H9 (cell line): Measurements from ENCODE around the gene SGMS2. TPM values are rescaled to one million over a fixed set of nuclear protein-coding genes. Genes with fewer than 3 reads are reported as not detected.

Experiments used
- DNase-seq: peaks from one replicate; pipeline ENCODE4 v3.0.0-alpha.2; 2017
- H2AFZ ChIP-seq: one replicate; pipeline ENCODE4 v1.6.1; 2013; ENCODE audit warnings: mild to moderate bottlenecking, low read length, control low read depth, moderate library complexity
- H2AK5ac ChIP-seq: 2 replicates; pipeline ENCODE4 v1.6.1; 2013; ENCODE audit warnings: low read length, control low read depth, mixed read lengths; ENCODE audit not compliant: insufficient read length
- H2BK120ac ChIP-seq: one replicate; pipeline ENCODE4 v1.6.1; 2013; ENCODE audit warnings: low read depth, mild to moderate bottlenecking, low read length, control low read depth, inconsistent platforms; ENCODE audit not compliant: poor library complexity, severe bottlenecking
- H2BK12ac ChIP-seq: 2 replicates; pipeline ENCODE4 v1.6.1; 2013; ENCODE audit warnings: low read length, control low read depth, mixed read lengths, low read depth; ENCODE audit not compliant: insufficient read length
- H2BK15ac ChIP-seq: 2 replicates; pipeline ENCODE4 v1.6.1; 2013; ENCODE audit warnings: low read depth, low read length, control low read depth
- H2BK20ac ChIP-seq: one replicate; pipeline ENCODE4 v1.6.1; 2013; ENCODE audit warnings: low read depth, mild to moderate bottlenecking, low read length, control low read depth, inconsistent platforms; ENCODE audit not compliant: poor library complexity, severe bottlenecking
- H2BK5ac ChIP-seq: 2 replicates; pipeline ENCODE4 v1.6.1; 2013; ENCODE audit warnings: low read length, control low read depth, mixed read lengths; ENCODE audit not compliant: insufficient read length
- H3K14ac ChIP-seq: 2 replicates; pipeline ENCODE4 v1.6.1; 2013; ENCODE audit warnings: low read length, control low read depth; ENCODE audit not compliant: insufficient read depth
- H3K18ac ChIP-seq: 2 replicates; pipeline ENCODE4 v1.6.1; 2013; ENCODE audit warnings: low read depth, mild to moderate bottlenecking, mixed read lengths, low read length, control low read depth; ENCODE audit not compliant: insufficient read length
- H3K23ac ChIP-seq: 2 replicates; pipeline ENCODE4 v1.6.1; 2013; ENCODE audit warnings: low read length, control low read depth, mixed read lengths, low read depth; ENCODE audit not compliant: insufficient read length
- H3K23me2 ChIP-seq: 2 replicates; pipeline ENCODE4 v1.6.1; 2013; ENCODE audit warnings: low read depth, mild to moderate bottlenecking, mixed read lengths, low read length, control low read depth; ENCODE audit not compliant: insufficient read length, poor library complexity, severe bottlenecking
- H3K27ac ChIP-seq: 2 replicates; pipeline ENCODE4 v1.5.1; 2013; ENCODE audit warnings: low read length, control low read depth, mixed read lengths, low read depth; ENCODE audit not compliant: insufficient read length
- H3K27me3 ChIP-seq: 2 replicates; pipeline ENCODE4 v1.6.1; 2013; ENCODE audit warnings: low read length, control low read depth, inconsistent platforms; ENCODE audit not compliant: insufficient read depth
- H3K4ac ChIP-seq: 2 replicates; pipeline ENCODE4 v1.6.1; 2013; ENCODE audit warnings: low read depth, mild to moderate bottlenecking, control low read depth, inconsistent platforms, low read length, moderate library complexity
- H3K4me1 ChIP-seq: 2 replicates; pipeline ENCODE4 v1.6.1; 2013; ENCODE audit warnings: low read length, control low read depth, inconsistent platforms; ENCODE audit not compliant: insufficient read depth
- H3K4me2 ChIP-seq: 2 replicates; pipeline ENCODE4 v1.6.1; 2013; ENCODE audit warnings: low read length, control low read depth, mixed read lengths; ENCODE audit not compliant: insufficient read length, insufficient read depth
- H3K56ac ChIP-seq: 2 replicates; pipeline ENCODE4 v1.6.1; 2013; ENCODE audit warnings: low read depth, mild to moderate bottlenecking, mixed read lengths, low read length, control low read depth; ENCODE audit not compliant: insufficient read length
- H3K79me1 ChIP-seq: 2 replicates; pipeline ENCODE4 v1.6.1; 2013; ENCODE audit warnings: low read depth, mild to moderate bottlenecking, moderate library complexity, low read length, control low read depth, inconsistent platforms; ENCODE audit not compliant: insufficient read depth, poor library complexity, severe bottlenecking
- H3K79me2 ChIP-seq: 2 replicates; pipeline ENCODE4 v1.6.1; 2013; ENCODE audit warnings: low read length, control low read depth, inconsistent platforms; ENCODE audit not compliant: insufficient read depth
- H3K9ac ChIP-seq: 2 replicates; pipeline ENCODE4 v1.6.1; 2013; ENCODE audit warnings: low read length, control low read depth, mixed read lengths; ENCODE audit not compliant: insufficient read length; ENCODE audit errors: extremely low read depth
- H3K9me3 ChIP-seq: one replicate; pipeline ENCODE4 v1.6.1; 2013; ENCODE audit warnings: low read depth, low read length, inconsistent platforms; ENCODE audit not compliant: control insufficient read depth
- H3T11ph ChIP-seq: one replicate; pipeline ENCODE4 v1.6.1; 2013; ENCODE audit warnings: mild to moderate bottlenecking, low read length, control low read depth, inconsistent platforms
- H4K20me1 ChIP-seq: one replicate; pipeline ENCODE4 v1.6.1; 2013; ENCODE audit not compliant: control insufficient read depth, insufficient read length, insufficient read depth
- H4K5ac ChIP-seq: 2 replicates; pipeline ENCODE4 v1.6.1; 2013; ENCODE audit warnings: low read depth, mild to moderate bottlenecking, mixed read lengths, low read length, control low read depth; ENCODE audit not compliant: insufficient read length
- H4K8ac ChIP-seq: replicated peaks from 2 replicates; pipeline ENCODE4 v1.6.1; 2013; ENCODE audit warnings: low read length, control low read depth, mixed read lengths, low read depth; ENCODE audit not compliant: insufficient read length
- H4K91ac ChIP-seq: 2 replicates; pipeline ENCODE4 v1.6.1; 2013; ENCODE audit warnings: low read depth, mild to moderate bottlenecking, moderate library complexity, mixed read lengths, low read length, control low read depth; ENCODE audit not compliant: insufficient read length
- H3K27ac Mint-ChIP-seq, 3 experiments: 2 replicates in 2 of 3; 3 replicates in 1 of 3; pipeline ENCODE4 v1.8.0; 2020 to 2021; ENCODE audit warnings: mixed read lengths in 3 of 3, mild to moderate bottlenecking in 1 of 3, moderate library complexity in 1 of 3
- H3K27me3 Mint-ChIP-seq: 2 replicates; pipeline ENCODE4 v1.8.0; 2021; ENCODE audit warnings: low read depth, mild to moderate bottlenecking, moderate library complexity, mixed read lengths
- H3K36me3 Mint-ChIP-seq, 3 experiments: 2 replicates in 2 of 3; 3 replicates in 1 of 3; pipeline ENCODE4 v1.8.0; 2020 to 2021; ENCODE audit warnings: low read depth in 3 of 3, mixed read lengths in 3 of 3; ENCODE audit not compliant: insufficient read depth in 1 of 3
- H3K4me1 Mint-ChIP-seq, 2 experiments: 2 replicates each; pipeline ENCODE4 v1.8.0; 2020; ENCODE audit warnings: mixed read lengths in 2 of 2
- H3K4me3 Mint-ChIP-seq, 2 experiments: 2 replicates in 1 of 2; 3 replicates in 1 of 2; pipeline ENCODE4 v1.8.0; 2020 to 2021; ENCODE audit warnings: mild to moderate bottlenecking in 2 of 2, mixed read lengths in 2 of 2, moderate library complexity in 1 of 2
- H3K9me3 Mint-ChIP-seq, 2 experiments: 2 replicates in 1 of 2; 3 replicates in 1 of 2; pipeline ENCODE4 v1.8.0; 2020; ENCODE audit warnings: mild to moderate bottlenecking in 2 of 2, mixed read lengths in 2 of 2, moderate library complexity in 1 of 2
- WGBS: extraction: QIAGEN DNeasy Blood & Tissue Kit; methylation state at CpG from one replicate; pipeline ENCODE4 v1.1.7; 2013; ENCODE audit warnings: missing lambda C conversion rate, low lambda C conversion rate, mixed read lengths; ENCODE audit not compliant: insufficient read length; ENCODE audit errors: extremely low coverage; 5-methylcytosine and 5-hydroxymethylcytosine counted together
- total RNA-seq: library from RNA; stranded (reverse); gene quantifications from 2 replicates; pipeline ENCODE4 v1.2.1, GENCODE V29; 2021
- TF ChIP-seq, protein P1 (sequence below): fragments of 200-600 bp; sonication (generic); conservative IDR thresholded peaks from 3 replicates; pipeline ENCODE4 v1.8.0; 2021; ENCODE audit warnings: antibody characterized with exemption, mild to moderate bottlenecking

Gene SGMS2
- total RNA-seq, 1 experiment from 2014 or later, result 9.7 TPM

DNA sequence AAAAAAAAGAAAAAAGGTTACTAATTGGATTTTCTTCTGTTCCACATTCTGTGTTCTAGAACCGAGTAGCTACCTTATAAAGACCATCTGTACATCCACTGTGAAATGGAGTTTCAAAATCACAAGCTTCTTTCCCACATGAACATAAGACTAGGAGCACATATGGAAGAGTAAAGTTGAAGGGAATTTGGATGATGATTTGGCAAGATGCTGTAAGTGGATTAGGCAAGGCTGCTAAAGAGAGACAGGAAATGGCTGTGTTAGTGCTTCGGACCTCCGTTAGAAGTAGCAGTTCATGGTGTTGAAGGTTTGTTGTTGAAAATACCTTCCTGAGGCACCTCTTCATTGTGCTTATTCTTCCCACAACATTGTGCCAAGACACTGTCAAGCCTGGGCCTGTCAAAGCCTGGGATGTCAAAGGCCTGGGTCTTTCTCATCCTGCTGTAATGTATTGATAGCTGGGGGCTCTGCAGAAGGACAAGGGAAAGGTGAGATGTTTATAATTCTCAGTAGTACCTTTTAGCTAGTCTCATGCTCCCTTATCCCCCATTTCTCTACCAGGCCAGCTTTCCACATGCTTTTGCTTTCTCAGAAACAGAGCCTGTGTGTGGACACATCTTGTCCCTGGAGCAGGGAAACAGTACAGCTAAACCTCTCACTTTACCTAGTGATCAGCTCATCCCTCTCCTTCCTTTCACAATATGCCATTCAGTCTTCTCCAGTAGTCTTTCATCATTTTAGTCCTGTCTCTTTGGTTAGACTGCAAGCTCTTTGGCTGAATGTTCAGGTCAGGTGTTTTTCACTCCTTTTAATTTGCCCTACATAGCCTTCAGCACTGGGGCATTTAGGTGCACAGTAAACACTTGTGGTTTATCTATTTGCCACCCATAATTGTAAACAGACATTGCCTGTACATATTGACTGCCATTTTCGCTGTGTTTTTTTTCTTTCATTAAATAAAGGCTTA is 68.7 kb downstream of the SGMS2 start:
- no peak overlapping the region for H3K27ac ChIP-seq
- TF ChIP-seq, protein P1, sequence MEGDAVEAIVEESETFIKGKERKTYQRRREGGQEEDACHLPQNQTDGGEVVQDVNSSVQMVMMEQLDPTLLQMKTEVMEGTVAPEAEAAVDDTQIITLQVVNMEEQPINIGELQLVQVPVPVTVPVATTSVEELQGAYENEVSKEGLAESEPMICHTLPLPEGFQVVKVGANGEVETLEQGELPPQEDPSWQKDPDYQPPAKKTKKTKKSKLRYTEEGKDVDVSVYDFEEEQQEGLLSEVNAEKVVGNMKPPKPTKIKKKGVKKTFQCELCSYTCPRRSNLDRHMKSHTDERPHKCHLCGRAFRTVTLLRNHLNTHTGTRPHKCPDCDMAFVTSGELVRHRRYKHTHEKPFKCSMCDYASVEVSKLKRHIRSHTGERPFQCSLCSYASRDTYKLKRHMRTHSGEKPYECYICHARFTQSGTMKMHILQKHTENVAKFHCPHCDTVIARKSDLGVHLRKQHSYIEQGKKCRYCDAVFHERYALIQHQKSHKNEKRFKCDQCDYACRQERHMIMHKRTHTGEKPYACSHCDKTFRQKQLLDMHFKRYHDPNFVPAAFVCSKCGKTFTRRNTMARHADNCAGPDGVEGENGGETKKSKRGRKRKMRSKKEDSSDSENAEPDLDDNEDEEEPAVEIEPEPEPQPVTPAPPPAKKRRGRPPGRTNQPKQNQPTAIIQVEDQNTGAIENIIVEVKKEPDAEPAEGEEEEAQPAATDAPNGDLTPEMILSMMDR, result no peak
- Mint-ChIP-seq H3K36me3 (peaks cover 24 to 52% (median 34%) of the 10 kb centered on the region in 3 experiments), H3K9me3 (peaks cover 30 to 32% of the 10 kb centered on the region in 2 experiments), H3K27me3 (no peaks in the 10 kb centered on the region), H3K4me1 (peaks cover 23 to 37% of the 10 kb centered on the region in 2 experiments), H3K27ac (no peak overlapping the region), H3K4me3 (no peak overlapping the region)
- no peak overlapping the region for H3K56ac ChIP-seq
- H2BK20ac ChIP-seq, result peak overlapping the region; percentile 14
- H4K91ac ChIP-seq, result no peak overlapping the region
- H3K79me1 ChIP-seq, result no peaks in the 10 kb centered on the region
- no peaks in the 10 kb centered on the region for H3K27me3 ChIP-seq
- no peak overlapping the region for H2BK15ac ChIP-seq
- H3K4ac ChIP-seq, result no peak overlapping the region
- no peak overlapping the region for H2AK5ac ChIP-seq
- H2BK12ac ChIP-seq, result no peak overlapping the region
- no peak overlapping the region for H4K5ac ChIP-seq
- DNase-seq, result no peak
- no peak overlapping the region for H3K18ac ChIP-seq
- H3K9ac ChIP-seq, result no peak overlapping the region
- no peak overlapping the region for H3K4me2 ChIP-seq
- H3K23ac ChIP-seq, result no peak overlapping the region
- no peak overlapping the region for H2AFZ ChIP-seq
- H3K23me2 ChIP-seq, result no peaks in the 10 kb centered on the region
- no peaks in the 10 kb centered on the region for H4K20me1 ChIP-seq
- no peak overlapping the region for H3T11ph ChIP-seq
- WGBS, result no CpG with 5 or more reads among the region's 4 CpGs
- no peaks in the 10 kb centered on the region for H3K79me2 ChIP-seq
- H3K14ac ChIP-seq, result no peak overlapping the region
- H3K9me3 ChIP-seq, result peaks cover 5% of the 10 kb centered on the region
- no peak overlapping the region for H2BK120ac ChIP-seq
- H2BK5ac ChIP-seq, result no peak overlapping the region
- peaks cover 2% of the 10 kb centered on the region; the same call in 1 of the 2 replicates for H3K4me1 ChIP-seq
- H4K8ac ChIP-seq, result no peak overlapping the region
